OCI-LY7 (cell line): ENCODE data around the gene PRMT2. TPM values are rescaled to one million over a fixed set of nuclear protein-coding genes. Genes with fewer than 3 reads are reported as not detected.

Source experiments
- Bru-seq: library from RNA; stranded (reverse); fragments of 400-500 nt; gene quantifications from one replicate; lab custom pipeline; 2021; lab: Mats Ljungman, UMichigan
- BruChase-seq, 2 experiments: library from RNA; stranded (reverse); fragments of 400-500 nt; gene quantifications; one replicate each; lab custom pipeline; 2021; lab: Mats Ljungman, UMichigan
- BruUV-seq: library from RNA; stranded (reverse); fragments of 400-500 nt; replicated peaks from 2 replicates; lab custom pipeline; 2021; lab: Mats Ljungman, UMichigan
- CTCF ChIA-PET: fragments of 300-600 bp; sonication (Branson Sonifier 250); formaldehyde crosslinking; loops from one replicate; lab custom pipeline; 2022; ENCODE audit warnings: antibody characterized with exemption; ENCODE audit not compliant: unreplicated experiment; lab: Charles Lee
- POLR2A ChIA-PET: fragments of 300-600 bp; sonication (Branson Sonifier 250); formaldehyde crosslinking; loops from one replicate; lab custom pipeline; 2022; ENCODE audit warnings: antibody characterized with exemption; lab: Charles Lee
- DNase-seq: peaks from one replicate; pipeline ENCODE4 v3.0.0-alpha.2; 2015; ENCODE audit warnings: low spot score
- H2AFZ ChIP-seq: fragments of 200-600 bp; sonication (generic), shearing (Covaris generic); 2 replicates; pipeline ENCODE4 v1.6.1; 2014; ENCODE audit warnings: mild to moderate bottlenecking, antibody characterized with exemption, low read length, moderate library complexity
- H3K27ac ChIP-seq: fragments of 200-600 bp; sonication (generic); 2 replicates; pipeline ENCODE4 v1.5.1; 2014; ENCODE audit warnings: mixed run types, low read depth, mild to moderate bottlenecking, moderate library complexity, low read length, inconsistent platforms; ENCODE audit not compliant: poor library complexity, severe bottlenecking
- H3K36me3 ChIP-seq: fragments of 200-600 bp; sonication (generic); 2 replicates; pipeline ENCODE4 v1.6.1; 2014; ENCODE audit warnings: mild to moderate bottlenecking, antibody characterized with exemption, low read length, moderate library complexity, mixed read lengths; ENCODE audit not compliant: insufficient read depth
- H3K4me1 ChIP-seq: fragments of 200-600 bp; sonication (generic); 2 replicates; pipeline ENCODE4 v1.5.1; 2014; ENCODE audit warnings: mild to moderate bottlenecking, low read length; ENCODE audit not compliant: insufficient read depth, poor library complexity, severe bottlenecking
- H3K4me2 ChIP-seq: fragments of 200-600 bp; sonication (generic); 2 replicates; pipeline ENCODE4 v1.6.1; 2014; ENCODE audit warnings: mild to moderate bottlenecking, low read length
- H3K4me3 ChIP-seq: fragments of 200-600 bp; sonication (generic); 2 replicates; pipeline ENCODE4 v1.5.1; 2014; ENCODE audit warnings: mild to moderate bottlenecking, low read depth, low read length; ENCODE audit not compliant: poor library complexity, severe bottlenecking
- H3K79me2 ChIP-seq: fragments of 200-600 bp; sonication (generic); 2 replicates; pipeline ENCODE4 v1.6.1; 2016; ENCODE audit warnings: low read depth, mild to moderate bottlenecking, low read length, moderate library complexity, mixed read lengths; ENCODE audit not compliant: insufficient read depth
- H3K9me2 ChIP-seq: fragments of 200-600 bp; sonication (generic); 2 replicates; pipeline ENCODE4 v1.6.1; 2016; ENCODE audit warnings: mild to moderate bottlenecking, low read length, mixed read lengths; ENCODE audit not compliant: insufficient read depth
- H3K9me3 ChIP-seq: fragments of 200-600 bp; sonication (generic); 2 replicates; pipeline ENCODE4 v1.6.1; 2014; ENCODE audit warnings: mild to moderate bottlenecking, mixed run types, low read length, mixed read lengths
- H4K20me1 ChIP-seq: fragments of 200-600 bp; sonication (generic); 2 replicates; pipeline ENCODE4 v1.6.1; 2014; ENCODE audit warnings: mild to moderate bottlenecking, antibody characterized with exemption, low read length, moderate library complexity, mixed read lengths; ENCODE audit not compliant: insufficient read depth
- CTCF ChIP-seq: fragments of 200-600 bp; sonication (generic); conservative IDR thresholded peaks from 2 replicates; pipeline ENCODE4 v1.5.1; 2014; ENCODE audit warnings: mild to moderate bottlenecking, antibody characterized with exemption, low read length, moderate library complexity, mixed read lengths
- EZH2phosphoT487 ChIP-seq: fragments of 200-600 bp; sonication (generic); IDR thresholded peaks from 2 replicates; pipeline ENCODE4 v1.6.1; 2018; ENCODE audit warnings: low read depth, borderline replicate concordance, mild to moderate bottlenecking, mixed run types, antibody characterized with exemption, low read length, moderate library complexity, mixed read lengths
- intact Hi-C: fragments of 100-400 bp; cut with micrococcal nuclease; formaldehyde crosslinking; loops from one replicate; pipeline ENCODE4 v1.10.0; 2022; ENCODE audit not compliant: unreplicated experiment
- long read RNA-seq: library from polyadenylated mRNA; stranded (forward); transcript quantifications from one replicate; pipeline ENCODE4 v2.0.0, GENCODE V29; 2022
- total RNA-seq, 2 experiments: library from RNA; depleted of rRNA in 1 of 2; stranded (reverse); fragments of >200 nt in 1 of 2; shearing (Covaris generic) in 1 of 2; gene quantifications; 2 replicates each; pipeline ENCODE4 v1.2.3, GENCODE V29; 2014 to 2022

The PRMT2 gene
- total RNA-seq (2014; rRNA removed; shearing (Covaris generic)) (30.5 and 46.4 TPM in 2 replicates), total RNA-seq (2022) (32.8 and 34.3 TPM in 2 replicates), Bru-seq, nascent RNA (percentile 53 among the genes with signal in this experiment), BruChase-seq, experiment 1, labeled RNA remaining after a 6-hour chase (percentile 68 among the genes with signal in this experiment), BruChase-seq, experiment 2, labeled RNA remaining after a 2-hour chase (percentile 67 among the genes with signal in this experiment)
- long read RNA-seq, transcript PRMT2-206 (11 exons, 2,131 nt) = minor isoform, 21 of 160 reads
- long read RNA-seq, transcript PRMT2-204 (6 exons, 954 nt) = major isoform, 33 of 160 reads
- long read RNA-seq, partial matches to known transcripts = 76 of 160 reads
- long read RNA-seq, other reads (novel, unspliced or antisense) = 26 of 160 reads

GRCh38 chr21:46635324-46636180 lies at the start of gene PRMT2:
Gene PRMT2, plus strand, starts transcription at chr21:46635674. Its CDS starts 1,278 bp downstream, at chr21:46636952.
- peaks cover 20% of the 10 kb centered on the region for H3K4me1 ChIP-seq
- CTCF ChIA-PET = no interaction called here
- intact Hi-C loops = no loop called here

GRCh38 chr21:46594276-46594675 lies 41.2 kb upstream of the PRMT2 start:
- Histone ChIP-seq H3K4me1 (no peaks in the 10 kb centered on the region), H2AFZ (no peak overlapping the region), H3K4me2 (no peak overlapping the region), H3K9me3 (0 out of 2 replicates have a peak, but pooled peaks cover 10% of the 10 kb centered on the region), H4K20me1 (no peaks in the 10 kb centered on the region), H3K27ac (no peak overlapping the region), H3K79me2 (no peaks in the 10 kb centered on the region), H3K36me3 (no peaks in the 10 kb centered on the region), H3K4me3 (no peak overlapping the region), H3K9me2 (no peaks in the 10 kb centered on the region)
- no TSS peak for BruUV-seq
- TF ChIP-seq EZH2phosphoT487 = no peak
- no peak for TF ChIP-seq CTCF
- peak; percentile 27 for DNase-seq
- ChIA-PET POLR2A (interaction anchor here (0.7 kb wide), 1 partner anchor 81 kb away, joined by 3 read pairs; no protein-coding TSS in a partner anchor), CTCF (no interaction called here)
- intact Hi-C loops = no loop called here

More at GRCh38 chr21:46635324-46636180, at the start of gene PRMT2:
- TF ChIP-seq EZH2phosphoT487 = no peak
- peak; percentile 25; the same call in 1 of the 2 replicates for TF ChIP-seq CTCF
- DNase-seq = peak; percentile 97
- no TSS peak for BruUV-seq
- no peaks in the 10 kb centered on the region for H3K79me2 ChIP-seq
- no peaks in the 10 kb centered on the region for H4K20me1 ChIP-seq
- H3K4me2 ChIP-seq = peak within 1 kb of the TSS; percentile 82
- H3K4me3 ChIP-seq = peak within 1 kb of the TSS; percentile 79
- no peaks in the 10 kb centered on the region for H3K9me3 ChIP-seq
- POLR2A ChIA-PET = interaction anchor here (0.6 to 1.8 kb wide), 7 partner anchors 14 to 279 kb away, joined by 3 to 11 read pairs (median 5); partner anchors contain the start of gene DIP2A
- H2AFZ ChIP-seq = peak within 1 kb of the TSS; percentile 90
- H3K27ac ChIP-seq = peak within 1 kb of the TSS; percentile 70
- no peaks in the 10 kb centered on the region for H3K36me3 ChIP-seq
- no peaks in the 10 kb centered on the region for H3K9me2 ChIP-seq
